Inferior parietal cortex (tissue), 1 donor: ENCODE measurements around the gene CHIC2.

Experiments used
- DNase-seq: peaks from one replicate; pipeline ENCODE4 v3.0.0-alpha.2; 2016; ENCODE audit errors: extremely low spot score

The CHIC2 gene

DNA sequence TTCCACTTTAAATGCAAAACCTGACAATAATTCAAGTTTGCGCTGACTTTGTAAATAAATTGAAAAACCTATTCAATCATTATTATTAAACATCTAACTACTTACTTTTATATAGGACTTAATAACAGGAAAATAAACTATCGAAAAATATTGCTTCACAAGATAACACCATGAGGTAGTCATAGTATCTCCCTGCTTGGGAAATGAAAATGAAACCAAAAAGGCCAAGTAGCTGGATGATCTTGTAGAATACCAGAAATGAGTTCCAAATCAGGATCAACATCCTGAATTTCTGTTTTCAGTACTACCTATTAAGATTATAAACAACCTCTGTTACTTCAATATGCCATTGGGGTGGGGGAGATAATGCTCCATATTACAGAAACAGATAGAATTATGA lies 58.9 kb downstream of the CHIC2 start:
- no peak for DNase-seq

DNA sequence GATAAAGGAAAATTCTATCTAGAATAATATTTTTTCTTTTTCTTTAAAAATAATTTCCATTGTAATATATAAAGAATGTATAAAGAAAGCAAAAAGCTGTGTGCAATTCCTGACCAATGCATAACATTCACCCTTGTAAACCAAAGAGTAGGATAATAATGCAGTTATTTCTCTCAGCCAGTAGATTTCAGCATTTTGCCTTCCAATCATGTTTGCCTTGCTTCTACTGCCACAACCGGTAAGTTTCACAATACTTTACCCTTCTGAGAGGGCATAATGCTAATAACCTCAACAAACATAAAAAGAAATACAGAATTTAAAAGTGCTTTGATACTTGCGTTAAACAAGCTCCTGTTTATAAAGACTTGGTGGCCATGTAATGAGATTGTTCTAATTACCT lies 59.9 kb downstream of the CHIC2 start:
- no peak for DNase-seq

DNA sequence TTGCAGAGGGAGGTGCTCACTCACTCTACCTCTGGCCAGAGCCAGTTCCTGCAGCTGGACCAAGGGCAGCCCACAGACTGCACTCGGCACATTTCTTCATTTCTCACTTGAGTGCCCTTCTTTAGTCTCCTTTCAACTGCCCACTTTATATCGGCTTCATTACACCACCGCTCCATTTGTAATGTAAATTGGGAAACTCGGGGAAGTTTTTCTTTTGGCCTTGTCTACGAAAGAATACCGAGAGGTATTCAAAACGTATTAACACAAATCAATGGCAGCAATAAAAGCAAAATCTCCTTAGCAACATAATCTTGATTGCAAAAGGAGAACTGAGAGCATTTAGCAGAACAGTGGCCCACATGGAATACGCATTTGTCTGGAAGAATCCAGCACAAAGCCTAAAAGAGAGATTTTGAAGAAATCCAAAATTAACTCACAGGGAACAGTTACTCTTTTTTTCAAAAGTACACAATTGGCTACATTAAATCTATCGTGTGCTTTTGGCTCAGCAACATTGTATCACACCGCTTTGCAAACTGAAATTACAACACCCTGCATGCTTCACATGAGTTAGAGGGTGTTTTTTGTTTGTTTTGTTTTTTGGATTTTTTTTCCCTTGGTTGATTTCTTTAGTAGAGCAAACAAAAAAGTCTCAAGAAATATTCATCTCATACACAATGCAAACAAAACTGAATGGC lies 62.6 kb downstream of the CHIC2 start:
- no peak for DNase-seq

DNA sequence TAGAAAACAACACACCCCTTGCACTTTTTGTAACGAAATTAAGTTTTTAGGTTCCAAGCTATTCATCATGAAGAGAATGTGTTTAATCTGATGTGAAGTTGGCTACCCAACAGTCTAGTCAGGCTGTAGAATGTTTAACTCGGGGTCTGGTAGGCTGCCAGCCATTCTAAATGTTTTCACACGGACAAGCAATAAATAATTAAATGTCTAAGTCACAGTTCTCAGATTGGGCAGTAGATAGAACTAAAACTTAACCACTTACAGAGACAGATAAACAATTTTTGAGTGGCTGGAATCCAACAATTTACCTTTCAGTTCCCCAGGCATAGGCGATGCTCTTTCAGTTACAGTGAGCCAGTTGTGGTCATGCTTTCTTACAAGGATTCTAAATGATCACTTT lies 66.5 kb downstream of the CHIC2 start:
- DNase-seq, result no peak

DNA sequence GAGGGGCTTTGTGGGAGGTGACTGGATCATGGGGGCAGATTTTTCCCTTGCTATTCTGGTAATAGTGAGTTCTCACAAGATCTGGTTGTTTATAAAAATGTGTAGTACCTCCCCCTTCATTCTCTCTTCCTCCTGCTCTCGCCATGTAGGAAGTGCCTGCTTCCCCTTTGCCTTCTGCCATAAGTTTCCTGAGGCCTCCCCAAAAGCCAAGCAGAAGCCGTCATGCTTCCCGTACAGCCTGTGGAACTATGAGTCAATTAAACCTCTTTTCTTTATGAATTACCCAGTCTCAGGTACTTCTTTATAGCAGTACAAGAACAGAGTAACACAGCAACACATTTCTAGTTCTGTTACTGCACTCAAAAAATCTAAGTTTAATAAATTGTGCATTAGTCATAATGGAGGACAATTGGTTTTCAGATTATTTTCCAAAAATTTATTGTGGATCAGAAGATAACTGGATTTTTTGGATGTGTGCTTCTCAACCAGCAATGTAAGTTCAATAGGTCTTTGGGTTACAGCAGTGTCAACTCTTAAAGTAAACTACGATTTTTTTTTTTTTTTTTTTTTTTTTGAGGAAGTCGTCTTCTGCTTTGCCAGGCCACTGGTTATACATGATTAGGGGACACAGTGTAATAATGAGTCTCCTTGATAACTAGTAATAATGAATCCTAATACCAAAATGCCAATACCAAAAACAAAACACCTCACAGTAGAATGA lies 69.9 kb downstream of the CHIC2 start:
- DNase-seq, result no peak

DNA sequence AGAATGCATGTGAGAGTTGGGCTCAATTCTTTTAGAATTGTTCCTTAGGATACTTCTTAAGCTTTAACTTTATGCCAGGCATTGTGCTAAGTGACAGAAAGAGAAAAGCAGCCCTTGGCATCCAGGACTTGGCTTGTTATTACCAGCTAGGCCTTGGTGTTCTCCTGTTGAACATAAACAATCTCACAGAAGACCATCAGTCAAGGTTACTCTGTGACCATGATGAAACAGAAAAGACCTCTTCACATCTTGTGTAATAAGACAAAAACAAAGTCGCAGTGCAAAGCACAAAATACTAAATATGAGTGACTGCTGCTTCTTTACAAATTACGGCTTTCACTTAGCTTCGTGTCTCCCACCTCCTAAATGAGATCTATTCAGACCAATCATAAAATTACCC lies 71.6 kb downstream of the CHIC2 start:
- no peak for DNase-seq

DNA sequence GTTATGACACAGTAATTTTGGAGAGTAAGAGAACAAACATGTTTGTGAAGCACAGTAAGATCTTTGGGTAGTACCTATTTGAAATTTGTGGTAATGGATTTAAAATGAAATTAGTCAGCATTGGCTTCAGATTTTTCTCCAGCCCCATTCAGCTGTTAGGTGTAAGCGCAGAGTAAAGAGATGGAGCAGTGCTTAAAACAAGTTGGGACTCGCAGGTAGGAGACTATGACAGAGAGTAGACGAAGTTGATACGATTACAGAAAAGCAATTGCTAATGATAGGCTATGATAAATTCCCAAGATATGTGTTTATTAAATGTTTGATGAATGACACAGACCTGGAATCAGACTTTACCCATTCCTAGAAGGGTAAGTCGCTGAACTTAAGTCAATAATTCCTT lies 72.6 kb downstream of the CHIC2 start:
- no peak for DNase-seq

DNA sequence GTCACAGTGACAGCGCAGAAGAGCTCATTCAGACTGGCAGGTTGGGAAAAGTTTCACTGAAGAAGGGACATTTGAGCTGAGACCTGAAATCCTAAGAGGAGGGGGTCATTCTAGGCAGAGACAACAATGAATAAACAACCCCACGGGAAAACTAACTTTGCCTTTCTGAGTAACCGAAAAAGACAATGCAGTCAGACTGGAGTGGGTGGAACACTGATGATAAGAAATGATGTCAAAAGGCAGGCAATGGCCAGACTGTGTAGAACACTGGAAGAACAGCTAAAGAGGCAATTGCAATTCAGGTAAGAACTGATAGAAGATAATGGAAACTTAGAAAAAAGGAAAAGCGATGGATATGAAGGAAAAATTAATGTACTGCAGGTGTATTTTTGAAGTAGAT lies 73.8 kb downstream of the CHIC2 start:
- no peak for DNase-seq

DNA sequence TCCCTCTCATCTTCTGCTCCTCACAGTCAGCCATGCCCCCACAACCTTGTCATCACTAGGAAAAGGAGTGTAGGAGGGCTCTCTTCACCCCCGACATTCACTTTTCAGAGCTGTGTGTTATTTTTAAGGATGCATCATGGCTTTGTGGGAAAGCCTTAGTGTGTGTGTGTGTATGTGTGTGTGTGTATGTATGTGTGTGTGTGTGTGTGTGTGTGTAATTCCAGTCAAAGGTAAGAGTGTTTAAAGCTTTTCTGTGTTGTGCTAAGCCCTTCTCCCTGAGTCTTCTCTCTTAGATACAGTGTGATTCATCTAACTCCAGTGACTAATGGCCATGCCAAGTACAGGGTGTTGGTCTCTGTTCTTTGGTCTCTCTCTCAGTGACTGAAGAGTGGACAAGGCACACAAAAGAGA lies 76.6 kb downstream of the CHIC2 start:
- no peak for DNase-seq

DNA sequence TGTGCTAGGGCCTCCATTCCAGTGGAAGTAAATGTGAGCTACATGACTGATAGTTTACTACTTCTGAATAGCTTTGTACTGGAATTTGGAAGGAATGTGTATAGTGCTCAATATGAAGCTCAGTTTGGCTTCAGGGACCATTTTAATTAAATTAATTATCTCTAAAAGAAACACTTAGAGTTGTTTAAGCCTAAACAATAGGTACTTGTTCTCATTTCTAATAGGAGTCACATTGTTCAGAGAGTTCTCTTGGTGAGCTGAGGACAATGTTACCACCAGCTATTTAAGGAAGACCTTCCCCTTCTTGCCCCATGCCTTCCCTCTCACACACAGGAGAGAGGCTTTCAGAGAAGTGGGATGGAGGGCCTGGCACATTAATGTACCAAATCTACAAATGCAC lies 78.3 kb downstream of the CHIC2 start:
- no peak for DNase-seq

DNA sequence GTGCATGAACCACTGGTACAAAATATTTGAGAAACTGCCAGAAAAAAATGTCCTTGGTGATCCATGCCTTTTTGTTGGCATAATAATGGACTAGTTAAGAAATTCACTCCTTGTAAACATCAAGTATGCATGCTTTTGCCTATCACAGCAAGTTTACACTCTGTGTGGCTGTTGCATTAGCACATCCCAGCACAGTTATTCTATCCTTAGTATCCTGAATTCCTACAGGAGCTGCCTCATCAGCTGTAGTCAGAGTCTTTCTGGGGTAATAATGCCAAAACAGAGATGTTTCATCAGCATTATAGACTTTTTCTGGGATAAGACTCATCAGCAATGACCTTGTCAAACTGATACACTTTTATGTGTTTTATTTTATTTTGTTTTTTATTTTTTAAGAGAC lies 82.8 kb downstream of the CHIC2 start:
- DNase-seq, result no peak

DNA sequence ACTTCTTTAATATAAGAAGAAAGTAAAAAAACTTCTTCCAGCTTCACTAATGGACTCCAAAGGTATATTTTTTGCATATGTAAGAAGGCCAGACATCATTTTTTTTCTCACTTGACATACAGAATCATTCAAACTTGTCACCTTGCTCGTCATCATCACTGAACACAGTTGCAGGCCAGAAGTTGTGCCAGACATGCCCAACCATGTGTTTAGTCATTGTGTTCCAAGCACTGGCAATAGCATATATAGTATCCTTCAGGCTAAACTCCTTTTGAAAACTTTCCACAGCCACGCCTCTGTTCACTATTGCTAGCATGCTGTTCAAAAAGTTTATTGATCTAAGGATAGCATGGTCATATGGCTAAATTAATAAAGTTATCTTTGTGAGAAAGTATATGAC lies 83.3 kb downstream of the CHIC2 start:
- DNase-seq, result no peak

DNA sequence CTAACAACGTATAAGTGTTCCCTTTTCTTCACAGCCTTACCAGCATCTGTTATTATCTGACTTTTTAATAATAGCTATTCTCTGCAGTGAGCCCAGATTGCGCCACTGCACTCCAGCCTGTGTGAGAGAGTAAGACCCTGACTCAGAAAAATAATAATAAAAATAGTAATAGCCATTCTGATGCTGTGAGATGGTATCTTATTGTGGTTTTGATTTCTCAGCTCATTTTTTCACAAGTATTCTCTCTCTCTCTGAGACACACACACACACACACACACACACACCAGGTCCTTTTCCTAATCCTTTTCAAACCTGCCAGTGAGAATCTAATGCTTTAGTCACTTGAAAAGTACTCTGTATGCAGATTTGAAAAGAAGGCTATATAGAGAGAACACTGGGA lies 89.8 kb downstream of the CHIC2 start:
- DNase-seq, result no peak

DNA sequence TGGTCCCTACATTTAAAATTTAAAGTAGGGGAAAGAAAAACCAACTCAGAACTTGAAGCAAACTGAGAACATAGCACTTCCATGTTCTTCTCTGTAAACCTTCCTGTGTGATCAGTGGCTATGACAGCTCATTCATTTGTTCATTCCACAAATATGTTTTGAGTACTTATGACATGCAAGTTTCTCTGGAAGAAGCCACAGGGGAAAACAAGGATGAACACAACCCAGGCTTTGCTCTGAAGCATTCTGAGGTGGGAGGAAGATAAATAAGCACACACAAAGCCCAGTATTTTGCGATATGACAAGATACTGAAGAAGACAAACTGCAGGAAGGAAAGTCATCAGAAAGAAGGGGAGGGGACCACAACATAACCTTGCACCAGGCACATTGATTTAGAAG lies 96.4 kb downstream of the CHIC2 start:
- DNase-seq, result no peak

DNA sequence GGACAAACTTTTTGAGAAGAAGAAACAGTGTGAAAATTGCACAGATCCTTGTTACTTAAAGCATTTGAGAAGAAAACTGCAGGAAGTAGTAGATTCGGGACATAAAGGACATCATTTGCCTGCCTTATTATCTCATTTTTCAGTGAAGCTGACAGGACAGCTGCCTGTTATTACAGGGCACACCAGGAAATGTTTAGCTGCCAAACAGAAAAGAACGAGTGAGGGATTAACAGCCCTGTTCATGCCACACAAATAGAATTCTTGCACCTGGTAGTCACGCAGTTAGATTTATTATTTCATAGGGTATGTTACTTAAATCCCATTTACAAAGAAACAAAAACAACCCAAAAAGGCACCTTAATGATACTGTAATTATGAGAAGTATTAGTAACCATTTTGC lies 100.6 kb downstream of the CHIC2 start:
- no peak for DNase-seq

DNA sequence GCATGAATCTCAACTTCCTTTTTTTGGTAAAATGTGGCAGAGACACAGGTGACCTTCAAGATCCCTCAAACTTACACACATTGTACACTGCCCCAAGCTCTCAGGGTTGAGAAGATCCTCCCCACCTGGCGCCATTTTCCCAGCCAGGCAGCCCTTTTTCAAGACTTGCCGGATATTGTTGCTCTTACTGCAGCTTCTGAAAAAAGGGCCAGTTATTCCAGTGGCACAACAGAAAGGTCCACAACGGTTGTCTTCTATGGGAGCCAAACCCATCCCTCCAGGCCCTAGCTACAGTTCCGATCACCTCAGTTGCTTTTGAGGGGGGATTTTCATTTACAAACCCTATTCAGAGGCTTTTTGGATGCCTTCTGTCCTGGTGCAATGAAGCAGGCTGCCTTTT lies 101.1 kb downstream of the CHIC2 start:
- DNase-seq, result no peak

DNA sequence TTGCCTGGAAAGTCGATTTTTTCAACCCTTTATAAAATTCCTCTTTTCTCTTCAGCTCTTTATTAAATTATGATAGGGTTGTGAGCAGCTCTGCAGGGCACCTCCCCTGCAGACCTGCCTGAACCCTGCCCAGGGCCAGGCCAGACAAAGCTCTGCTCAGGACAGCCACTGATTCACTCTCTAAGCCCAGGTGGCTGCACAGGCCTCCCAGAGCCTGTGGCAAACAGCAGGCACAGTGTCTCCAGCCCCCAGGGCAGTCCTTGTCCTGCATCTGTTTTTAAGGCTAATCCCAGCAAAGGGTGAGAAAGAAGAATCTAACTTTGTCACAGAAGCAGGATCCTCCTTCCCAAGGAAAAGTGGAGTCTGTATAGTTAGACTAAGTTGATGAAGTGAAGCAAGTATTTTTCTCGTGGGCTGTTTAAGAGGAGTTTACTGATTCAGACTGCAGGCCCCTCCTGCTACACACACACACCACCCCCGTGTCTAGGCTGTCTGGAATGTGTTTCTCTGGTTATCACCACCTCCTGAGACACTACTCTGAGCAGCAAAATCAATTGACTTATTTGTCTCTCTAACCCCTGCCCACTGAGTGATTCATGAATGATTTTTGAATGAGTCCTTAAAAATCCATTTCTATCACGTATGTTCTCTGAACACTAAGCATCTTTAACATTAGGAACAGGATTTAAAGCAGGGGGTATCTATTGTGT lies 101.7 kb downstream of the CHIC2 start:
- DNase-seq, result no peak

DNA sequence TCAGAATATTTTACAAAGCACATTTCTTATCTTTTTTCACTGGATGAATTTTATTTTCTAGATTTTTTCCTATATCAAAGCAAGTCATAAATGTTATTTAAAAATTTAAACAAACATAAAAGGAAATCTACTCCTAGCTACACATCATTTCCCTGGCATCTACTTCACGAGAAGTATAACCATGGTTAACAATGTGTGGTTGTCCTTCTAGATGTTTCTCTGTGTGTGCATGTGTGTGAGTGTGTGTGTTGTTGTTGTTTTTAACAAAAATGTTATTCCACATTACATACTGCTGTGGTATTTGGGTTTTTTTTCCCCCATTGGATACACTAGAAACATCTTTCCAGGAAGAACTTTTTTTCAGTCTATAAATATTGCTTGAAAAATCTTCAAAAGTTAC lies 103.1 kb downstream of the CHIC2 start:
- no peak for DNase-seq

DNA sequence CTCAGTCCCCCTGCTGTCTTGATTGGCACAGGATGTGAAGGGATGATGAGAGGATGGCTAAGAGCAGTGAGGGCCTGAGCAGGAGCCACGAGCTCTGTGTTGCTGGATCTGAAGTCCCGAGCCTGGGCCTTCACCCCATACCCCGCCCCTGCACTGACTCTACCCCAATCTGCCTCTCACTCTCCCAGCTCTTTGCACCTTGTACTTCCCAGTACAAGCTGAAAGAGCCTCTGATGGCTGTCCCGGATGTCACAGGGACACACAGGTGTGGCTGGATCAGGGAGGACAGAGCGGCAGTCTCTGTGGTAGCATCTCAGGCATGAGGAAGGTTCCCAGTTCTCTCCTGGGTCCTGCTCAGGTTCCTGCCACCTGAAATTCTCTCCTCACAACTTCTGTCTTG lies 103.6 kb downstream of the CHIC2 start:
- no peak for DNase-seq
